ENCODE measurements around the gene MINAR1. TPM values are rescaled to one million over a fixed set of nuclear protein-coding genes. Genes with fewer than 3 reads are reported as not detected.

The MINAR1 gene
- total RNA-seq, 2 donors from 2014 or later, result 0.95 to 1.3 TPM

DNA sequence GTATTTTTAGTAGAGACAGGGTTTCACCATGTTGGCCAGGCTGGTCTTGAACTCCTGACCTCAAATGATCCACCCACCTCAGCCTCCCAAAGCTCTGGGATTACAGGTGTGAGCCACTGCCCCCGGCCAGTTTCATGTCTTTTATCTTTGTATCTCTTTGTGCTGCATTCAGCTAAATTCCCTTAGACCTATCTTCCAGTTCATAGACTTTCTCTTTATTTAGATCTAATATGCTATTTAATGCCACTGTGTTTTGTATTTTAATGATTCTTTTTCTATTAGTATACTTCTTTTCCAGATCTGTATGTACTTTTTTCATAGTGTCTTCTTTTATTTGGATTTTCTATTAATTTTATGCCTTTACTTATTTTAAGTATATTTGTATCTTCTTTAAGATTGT, 14.9 kb downstream of the MINAR1 start:
- peaks cover 10% of the 10 kb centered on the region for H3K9me3 ChIP-seq
- H3K27me3 ChIP-seq (replicated peaks; ENCODE audit: insufficient read depth), result no peaks in the 10 kb centered on the region
- DNase-seq (ENCODE audit: low spot score) (no peak), ATAC-seq (ENCODE audit: insufficient number of reproducible peaks, low FRiP score, low read depth) (no peak)
- TF ChIP-seq, protein P1, sequence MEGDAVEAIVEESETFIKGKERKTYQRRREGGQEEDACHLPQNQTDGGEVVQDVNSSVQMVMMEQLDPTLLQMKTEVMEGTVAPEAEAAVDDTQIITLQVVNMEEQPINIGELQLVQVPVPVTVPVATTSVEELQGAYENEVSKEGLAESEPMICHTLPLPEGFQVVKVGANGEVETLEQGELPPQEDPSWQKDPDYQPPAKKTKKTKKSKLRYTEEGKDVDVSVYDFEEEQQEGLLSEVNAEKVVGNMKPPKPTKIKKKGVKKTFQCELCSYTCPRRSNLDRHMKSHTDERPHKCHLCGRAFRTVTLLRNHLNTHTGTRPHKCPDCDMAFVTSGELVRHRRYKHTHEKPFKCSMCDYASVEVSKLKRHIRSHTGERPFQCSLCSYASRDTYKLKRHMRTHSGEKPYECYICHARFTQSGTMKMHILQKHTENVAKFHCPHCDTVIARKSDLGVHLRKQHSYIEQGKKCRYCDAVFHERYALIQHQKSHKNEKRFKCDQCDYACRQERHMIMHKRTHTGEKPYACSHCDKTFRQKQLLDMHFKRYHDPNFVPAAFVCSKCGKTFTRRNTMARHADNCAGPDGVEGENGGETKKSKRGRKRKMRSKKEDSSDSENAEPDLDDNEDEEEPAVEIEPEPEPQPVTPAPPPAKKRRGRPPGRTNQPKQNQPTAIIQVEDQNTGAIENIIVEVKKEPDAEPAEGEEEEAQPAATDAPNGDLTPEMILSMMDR (IDR thresholded peaks at IDR 0.05), result no peak
- no peak overlapping the region for H3K27ac ChIP-seq
- no peaks in the 10 kb centered on the region for H3K36me3 ChIP-seq
- H3K4me1 ChIP-seq (ENCODE audit: control insufficient read depth in 1 of 2, low read depth in 2 of 2), result no peaks in the 10 kb centered on the region
- no peak overlapping the region for H3K4me3 ChIP-seq

DNA sequence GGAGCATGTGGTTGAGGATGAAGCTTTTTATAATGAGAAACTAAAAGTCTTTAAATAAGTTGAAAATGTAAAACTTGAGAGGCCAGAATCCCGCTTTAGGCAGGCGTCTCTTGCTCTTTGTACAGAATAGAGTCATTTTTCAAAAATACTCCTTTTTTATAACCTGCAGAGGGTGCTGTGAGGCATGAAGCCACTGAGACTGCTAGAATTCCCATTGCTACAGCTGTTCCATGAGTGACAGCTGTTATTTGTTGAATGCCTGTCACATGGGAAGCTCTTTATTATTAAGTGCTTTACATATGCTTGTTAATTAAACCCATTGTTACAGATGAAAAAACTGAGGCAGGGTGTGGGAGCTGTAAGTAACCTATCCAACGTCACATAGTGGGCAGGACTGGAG, 18.5 kb downstream of the MINAR1 start:
- Histone ChIP-seq H3K4me1 (ENCODE audit: control insufficient read depth in 1 of 2, low read depth in 2 of 2) (no peaks in the 10 kb centered on the region), H3K27ac (no peak overlapping the region), H3K27me3 (replicated peaks; ENCODE audit: insufficient read depth) (no peaks in the 10 kb centered on the region), H3K36me3 (no peaks in the 10 kb centered on the region), H3K9me3 (peaks cover 7% of the 10 kb centered on the region), H3K4me3 (no peak overlapping the region)
- TF ChIP-seq, protein P1 (IDR thresholded peaks at IDR 0.05), result no peak
- no peak for DNase-seq (ENCODE audit: low spot score)
- no peak for ATAC-seq (ENCODE audit: insufficient number of reproducible peaks, low FRiP score, low read depth)

DNA sequence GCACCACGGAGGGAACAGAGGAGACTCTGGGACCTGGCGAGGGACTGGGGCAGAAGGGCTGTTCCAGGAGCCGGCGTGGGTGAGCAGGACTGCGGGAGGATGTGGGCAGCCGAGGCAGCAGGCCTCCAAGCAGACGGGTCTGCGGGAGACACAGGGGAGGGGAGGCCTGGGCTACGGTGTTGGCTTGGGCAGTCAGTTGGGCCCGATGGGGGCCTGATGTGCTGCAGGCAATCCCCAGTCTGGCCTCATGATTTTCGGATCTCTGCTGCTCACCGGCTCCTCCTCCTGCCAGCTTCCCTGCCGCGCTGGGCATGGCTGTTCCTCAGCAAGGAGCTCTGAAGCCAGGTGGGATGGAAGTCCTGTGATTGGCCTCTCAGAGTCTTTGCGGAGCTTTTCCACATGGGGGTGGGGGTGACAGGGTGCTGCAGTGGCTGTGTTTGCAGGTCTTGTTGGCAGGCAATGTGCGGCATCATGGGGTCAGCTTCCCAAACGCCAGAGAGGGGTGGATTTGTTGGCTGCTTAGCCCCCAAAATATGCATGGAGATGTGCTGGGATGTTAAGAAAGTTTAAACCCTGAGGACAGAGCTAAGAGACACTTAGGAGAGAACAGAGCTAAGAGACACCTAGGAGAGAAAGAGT, 19.3 kb downstream of the MINAR1 start:
- Histone ChIP-seq H3K9me3 (peaks cover 5% of the 10 kb centered on the region), H3K27ac (no peak overlapping the region), H3K27me3 (replicated peaks; ENCODE audit: insufficient read depth) (no peaks in the 10 kb centered on the region), H3K4me3 (no peak overlapping the region), H3K4me1 (ENCODE audit: control insufficient read depth in 1 of 2, low read depth in 2 of 2) (no peaks in the 10 kb centered on the region), H3K36me3 (no peaks in the 10 kb centered on the region)
- TF ChIP-seq, protein P1 (IDR thresholded peaks at IDR 0.05), result no peak
- no peak for DNase-seq (ENCODE audit: low spot score)
- no peak for ATAC-seq (ENCODE audit: insufficient number of reproducible peaks, low FRiP score, low read depth)

DNA sequence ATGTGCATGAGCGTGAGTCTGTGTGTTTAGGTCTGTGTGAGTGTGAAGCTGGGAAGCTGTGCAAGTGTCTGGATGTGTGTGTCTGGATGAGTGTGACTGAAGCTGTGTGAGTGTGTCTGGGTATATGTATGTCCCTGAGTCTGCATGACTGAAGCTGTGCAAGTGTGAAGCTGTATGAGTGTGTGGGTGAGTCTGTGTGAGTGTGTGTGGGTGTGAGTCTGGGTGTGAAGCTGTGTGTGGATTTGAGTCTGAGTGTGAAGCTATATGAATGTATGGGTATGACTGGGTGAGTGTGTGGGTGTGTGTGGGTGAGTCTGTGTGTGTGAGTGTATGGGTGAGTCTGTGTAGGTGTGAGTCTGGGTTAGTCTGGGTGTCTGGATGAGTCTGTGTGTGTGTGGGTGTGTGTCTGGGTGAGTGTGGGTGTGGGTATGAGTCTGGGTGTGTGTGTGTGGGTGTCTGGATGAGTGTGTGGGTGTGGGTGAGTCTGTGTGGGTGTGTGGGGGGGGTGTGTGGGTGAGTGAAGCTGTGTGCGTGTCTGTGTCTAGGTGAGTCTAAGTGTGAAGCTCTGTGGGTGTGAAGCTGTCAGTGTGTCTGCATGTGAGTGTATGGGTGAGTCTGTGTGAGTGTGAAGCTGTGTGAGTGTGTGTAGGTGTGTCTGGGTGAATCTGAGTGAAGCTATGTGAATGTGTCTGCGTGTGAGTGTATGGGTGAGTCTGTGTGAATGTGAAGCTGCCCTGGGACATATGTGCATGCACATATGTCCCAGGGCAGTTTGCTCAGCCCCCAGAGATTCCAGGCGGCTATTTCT, 20.3 kb downstream of the MINAR1 start:
- no peak for DNase-seq (ENCODE audit: low spot score)
- H3K27ac ChIP-seq, result no peak overlapping the region
- no peak overlapping the region for H3K4me3 ChIP-seq
- ATAC-seq (ENCODE audit: insufficient number of reproducible peaks, low FRiP score, low read depth), result no peak
- no peaks in the 10 kb centered on the region for H3K27me3 ChIP-seq (replicated peaks; ENCODE audit: insufficient read depth)
- H3K36me3 ChIP-seq, result no peaks in the 10 kb centered on the region
- TF ChIP-seq, protein P1 (IDR thresholded peaks at IDR 0.05), result no peak
- no peaks in the 10 kb centered on the region for H3K4me1 ChIP-seq (ENCODE audit: control insufficient read depth in 1 of 2, low read depth in 2 of 2)
- H3K9me3 ChIP-seq, result no peaks in the 10 kb centered on the region

DNA sequence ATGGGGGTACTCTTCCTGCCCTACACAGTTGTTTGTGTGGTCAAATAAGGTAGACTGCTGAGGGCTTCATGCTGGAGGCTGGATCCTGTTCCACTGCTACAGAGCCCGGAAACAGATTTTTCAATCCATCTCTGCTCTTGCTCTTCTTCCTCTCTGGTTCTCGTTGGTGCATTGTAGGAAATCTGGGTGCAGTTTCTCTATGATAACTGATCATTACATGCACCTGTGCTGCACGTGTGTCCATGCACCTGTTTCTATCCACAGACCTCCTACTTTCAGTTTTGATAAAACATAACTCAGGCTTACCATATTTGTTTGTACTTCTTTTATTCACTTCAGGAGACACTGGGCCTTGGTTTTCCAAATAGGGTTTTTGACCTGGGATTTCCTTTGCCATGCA, 21.3 kb downstream of the MINAR1 start:
- Histone ChIP-seq H3K27ac (no peak overlapping the region), H3K4me3 (no peak overlapping the region), H3K27me3 (replicated peaks; ENCODE audit: insufficient read depth) (no peaks in the 10 kb centered on the region), H3K4me1 (ENCODE audit: control insufficient read depth in 1 of 2, low read depth in 2 of 2) (no peaks in the 10 kb centered on the region), H3K36me3 (no peaks in the 10 kb centered on the region), H3K9me3 (no peaks in the 10 kb centered on the region)
- TF ChIP-seq, protein P1 (IDR thresholded peaks at IDR 0.05), result no peak
- DNase-seq (ENCODE audit: low spot score) (no peak), ATAC-seq (ENCODE audit: insufficient number of reproducible peaks, low FRiP score, low read depth) (no peak)

Data from thoracic aorta (tissue), 2 donors.